ENCODE data around the gene DNAJC28.
"Not testable (repeated sequence)": the region's sequence is repeated elsewhere in the genome, so short reads cannot be mapped to it uniquely, and the experiment has no call there.

- TF ChIP-seq CREB1 (CRISPR knock-in tag; IDR thresholded peaks at IDR 0.05; ENCODE audit: low read depth); POLR2AphosphoS5 (IDR thresholded peaks at IDR 0.05; ENCODE audit: low read depth); CTCF (conservative IDR thresholded peaks at IDR 0.05; ENCODE audit: low read depth in 2 of 2); REST (IDR thresholded peaks at IDR 0.05; ENCODE audit: unreplicated experiment); EZH2 (IDR thresholded peaks at IDR 0.05; ENCODE audit: low read depth, unreplicated experiment); EZH2phosphoT487 (IDR thresholded peaks at IDR 0.05; ENCODE audit: unreplicated experiment); ETS1 (IDR thresholded peaks at IDR 0.05); ZNF114 (CRISPR knock-in tag; IDR thresholded peaks at IDR 0.05); NANOG (IDR thresholded peaks at IDR 0.05; ENCODE audit: borderline replicate concordance); JUNB (IDR thresholded peaks at IDR 0.05; ENCODE audit: unreplicated experiment); ZNF331 (CRISPR knock-in tag; IDR thresholded peaks at IDR 0.05; ENCODE audit: low read depth): not testable (repeated sequence)
These were observed 15.5 kb upstream of the DNAJC28 start for GRCh38 chr21:33507003-33507402.
